Kidney tubule cell (primary cell): ENCODE measurements around the gene TTLL5.
"Not testable (repeated sequence)": the region's sequence is repeated elsewhere in the genome, so short reads cannot be mapped to it uniquely, and the experiment has no call there.

Source experiments
- DNase-seq: peaks from one replicate; pipeline ENCODE4 v3.0.0-alpha.2; 2018; ENCODE audit warnings: low spot score

The TTLL5 gene

GRCh38 chr14:75835156-75835725 lies 174.2 kb downstream of the TTLL5 start:
- DNase-seq, result no peak

GRCh38 chr14:75835737-75836136 lies 174.7 kb downstream of the TTLL5 start:
- no peak for DNase-seq

DNA sequence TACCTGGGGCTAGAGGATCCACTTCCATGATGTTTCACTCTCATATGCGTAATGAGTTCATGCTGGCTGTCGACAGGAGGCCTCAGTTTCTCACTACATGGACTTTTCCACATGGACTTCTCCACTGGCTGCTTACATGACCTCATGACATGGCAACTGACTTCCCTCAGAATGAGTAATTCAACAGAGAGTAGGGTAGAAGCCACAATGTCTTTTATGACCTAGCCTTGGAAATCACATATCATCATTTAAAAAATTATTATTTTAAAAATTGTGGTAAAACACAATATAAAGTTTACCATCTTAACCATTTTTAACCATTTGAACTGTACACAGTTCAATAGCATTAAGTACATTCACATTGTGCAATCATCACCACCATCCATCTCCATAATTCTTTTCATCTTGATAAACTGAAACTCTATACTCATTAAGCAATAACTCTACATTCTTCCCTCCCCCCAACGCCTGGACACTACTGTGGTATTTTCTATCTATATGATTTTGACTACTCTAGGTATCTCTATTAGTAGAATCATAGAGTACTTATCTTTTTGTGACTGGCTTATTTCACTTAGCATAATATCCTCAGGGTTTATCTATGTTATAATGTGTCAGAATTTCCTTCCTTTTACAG lies 176.2 kb downstream of the TTLL5 start:
- DNase-seq, result no peak

DNA sequence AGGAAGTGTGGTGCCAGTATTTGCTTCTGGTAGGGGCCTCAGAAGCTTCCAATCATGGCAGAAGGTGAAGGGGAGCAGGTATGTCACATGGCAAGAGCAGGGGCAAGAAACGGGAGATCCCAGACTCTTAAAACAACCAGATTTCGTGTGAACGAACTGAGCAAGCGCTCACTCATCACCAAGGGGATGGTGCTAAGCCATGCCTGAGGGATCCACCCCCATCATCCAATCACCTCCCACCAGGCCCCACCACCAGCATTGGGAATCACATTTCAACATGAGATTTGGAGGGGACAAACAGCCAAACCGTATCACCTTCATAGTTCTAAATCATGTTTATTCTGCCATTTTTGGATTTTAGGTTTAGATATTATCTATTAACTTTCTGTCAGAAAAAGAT lies 179.9 kb downstream of the TTLL5 start:
- DNase-seq, result no peak

DNA sequence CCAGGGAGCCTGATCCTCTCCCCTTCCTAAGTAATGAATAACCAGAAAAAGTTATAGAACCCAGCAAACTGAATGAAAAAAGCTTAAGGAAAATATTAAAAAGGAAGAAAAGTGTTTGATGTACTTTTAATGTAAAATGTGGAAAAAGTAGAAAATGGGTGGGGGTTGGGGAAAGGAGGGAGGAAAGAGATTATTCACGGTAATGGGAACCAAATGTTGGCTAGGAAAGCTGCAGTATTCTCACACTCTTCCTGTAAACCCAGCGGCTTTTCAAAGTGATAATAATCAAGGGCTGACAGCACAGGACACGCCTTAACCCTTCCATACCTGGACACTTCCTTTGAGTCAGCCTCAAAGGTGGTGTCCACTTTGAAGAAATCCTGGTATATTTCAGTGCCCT lies 181.5 kb downstream of the TTLL5 start:
- peak; percentile 14 for DNase-seq

- no peak for DNase-seq
Observed at GRCh38 chr14:75844486-75844885, 183.4 kb downstream of the TTLL5 start.

- no peak for DNase-seq
Observed at GRCh38 chr14:75845136-75845804, 184.2 kb downstream of the TTLL5 start.

GRCh38 chr14:75846694-75847093 lies 185.6 kb downstream of the TTLL5 start:
- not testable (repeated sequence) for DNase-seq

- DNase-seq, result no peak
Observed at GRCh38 chr14:75847584-75847983, 186.5 kb downstream of the TTLL5 start.

DNA sequence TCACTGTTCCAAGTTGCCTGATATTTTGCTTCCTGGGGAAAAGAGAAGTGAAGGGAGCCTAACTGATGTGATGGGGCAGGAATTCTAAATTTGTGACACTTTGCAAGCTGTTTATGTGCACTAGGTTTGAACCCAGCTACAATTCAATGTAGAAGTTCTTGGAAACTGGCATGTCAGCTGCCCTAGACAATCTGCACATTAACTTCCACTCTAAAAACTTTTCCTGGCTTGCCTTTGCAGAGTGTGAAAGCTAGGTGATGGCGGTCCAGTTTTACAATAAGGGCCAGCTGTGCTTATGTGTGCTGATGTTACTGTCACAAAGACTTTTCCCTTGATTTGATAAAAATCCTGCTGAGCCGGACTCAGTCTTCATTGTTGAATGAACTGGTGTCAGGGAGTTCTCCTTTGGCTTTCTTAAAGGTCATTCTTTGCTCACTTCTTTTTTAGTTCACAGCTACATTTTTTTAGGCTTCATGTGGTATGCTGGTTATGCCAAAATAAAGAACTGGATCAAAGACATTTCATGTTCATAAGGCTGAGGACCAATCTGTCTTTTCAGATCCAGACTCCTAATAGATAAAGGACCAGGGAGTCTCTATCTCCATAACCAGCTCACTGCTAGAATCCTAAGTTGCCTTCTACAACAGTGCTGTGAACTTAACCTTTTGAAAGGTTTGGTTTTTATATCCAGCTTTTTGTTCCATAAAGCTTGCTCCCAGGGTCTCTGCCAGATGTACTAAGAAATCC lies 187.3 kb downstream of the TTLL5 start:
- DNase-seq, result no peak

DNA sequence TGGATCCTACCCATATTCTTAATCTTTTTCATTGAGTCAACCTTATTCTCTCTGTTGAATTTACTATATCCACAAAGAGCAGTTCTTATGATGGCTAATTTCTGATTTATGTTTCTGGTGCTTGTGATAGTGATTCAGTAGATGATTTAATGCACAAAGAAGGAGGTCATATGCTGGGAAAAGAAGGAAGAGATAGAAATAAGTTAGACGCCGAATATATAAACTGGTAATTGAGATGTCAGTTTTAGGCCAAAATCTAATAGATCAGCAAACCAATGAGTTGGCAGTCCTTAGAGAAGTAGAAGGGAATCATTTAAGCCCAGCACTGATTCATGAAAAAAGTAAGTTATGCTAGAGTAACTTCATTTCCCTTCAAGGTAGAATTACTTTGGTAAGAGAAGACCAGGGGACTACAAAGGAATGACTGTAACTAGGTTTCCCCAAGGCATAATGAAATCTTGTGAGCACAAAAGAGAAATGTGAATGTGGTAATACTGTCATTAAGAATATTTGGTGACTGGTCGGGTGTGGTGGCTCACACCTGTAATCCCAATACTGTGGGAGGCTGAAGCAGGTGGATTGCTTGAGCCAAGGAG lies 188.4 kb downstream of the TTLL5 start:
- peak; percentile 46 for DNase-seq

DNA sequence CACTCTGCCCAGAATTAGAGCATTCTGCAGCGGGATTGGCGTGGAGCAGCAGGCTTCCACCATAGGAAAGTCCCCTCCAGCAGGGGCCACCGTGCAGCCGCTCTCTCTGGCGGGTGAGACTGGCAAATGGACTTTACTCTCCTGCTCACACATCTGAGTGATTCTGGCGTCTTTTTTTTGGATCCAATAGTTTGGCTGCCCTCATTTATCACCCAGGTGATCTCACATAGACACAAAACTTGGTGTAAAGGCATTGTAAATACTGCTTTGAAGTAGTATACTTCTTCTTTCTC lies 190.5 kb downstream of the TTLL5 start:
- no peak for DNase-seq

DNA sequence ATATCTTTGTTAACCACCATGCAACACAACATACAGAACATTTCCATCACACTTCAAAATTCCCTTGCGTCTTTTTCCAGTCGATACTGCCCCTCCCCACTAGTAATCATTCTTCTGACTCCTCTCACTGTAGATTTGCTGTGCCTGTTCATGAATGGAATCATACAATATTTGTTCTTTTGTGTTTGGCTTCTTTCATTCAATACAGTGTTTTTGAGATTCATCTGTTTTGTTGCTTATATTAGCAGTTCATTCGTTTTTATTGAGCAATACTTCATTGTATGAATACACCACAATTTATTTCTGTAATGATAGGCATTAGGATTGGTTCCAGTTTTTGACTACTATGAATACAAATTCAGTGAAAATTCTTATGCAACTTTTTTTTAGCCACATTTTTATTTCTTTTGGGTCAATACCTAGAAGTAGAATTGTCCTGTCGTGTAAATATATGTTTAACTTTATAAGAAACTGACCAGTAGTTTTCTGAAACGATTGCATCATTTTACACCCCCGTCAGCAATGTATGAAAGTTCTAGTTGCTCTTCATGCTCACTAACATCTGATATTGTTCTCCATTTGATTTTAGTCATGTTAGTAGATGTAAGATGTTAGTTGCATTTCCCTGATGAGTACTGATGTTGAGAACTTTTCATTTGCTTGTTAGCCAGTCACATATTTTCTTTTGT lies 193.2 kb downstream of the TTLL5 start:
- DNase-seq, result no peak

DNA sequence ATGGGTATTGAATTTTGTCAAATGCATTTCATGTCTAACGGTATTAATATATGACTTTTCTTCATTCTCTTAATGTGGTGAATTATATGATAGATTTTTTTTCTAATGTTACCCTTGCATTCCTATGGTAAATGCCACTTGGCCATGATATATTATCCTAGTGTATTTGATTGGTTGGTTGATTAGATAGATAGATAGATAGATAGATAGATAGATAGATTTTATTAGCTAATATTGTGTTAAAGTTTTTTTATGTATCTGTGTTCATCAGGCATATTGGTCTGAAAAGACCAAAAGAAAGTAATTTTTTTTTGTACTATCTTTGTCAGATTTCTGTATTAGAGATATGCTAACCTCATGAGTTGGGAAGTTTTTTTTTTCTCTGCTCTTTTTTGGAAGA lies 196.2 kb downstream of the TTLL5 start:
- no peak for DNase-seq

- no peak for DNase-seq
Observed at GRCh38 chr14:75858362-75858761, 197.3 kb downstream of the TTLL5 start.

DNA sequence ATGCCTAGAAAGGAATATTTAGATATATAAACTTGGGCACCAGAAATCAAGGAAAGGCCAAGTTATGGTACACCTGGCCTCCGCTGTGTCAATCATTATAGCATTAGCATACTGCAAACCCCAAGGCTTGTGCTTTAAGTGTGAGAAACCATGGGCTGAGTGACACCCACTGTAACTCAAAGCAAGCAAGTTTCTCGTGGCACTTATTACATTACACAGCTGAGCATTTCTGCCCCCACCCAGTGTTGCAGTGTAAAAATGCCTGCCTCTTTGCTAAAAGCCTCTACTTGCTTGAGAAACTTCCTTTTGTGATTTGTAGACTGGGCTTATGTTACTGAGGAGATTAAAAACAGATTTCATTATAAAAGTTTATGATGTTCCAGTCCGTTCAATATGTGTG lies 198.7 kb downstream of the TTLL5 start:
- no peak for DNase-seq

- no peak for DNase-seq
Observed at GRCh38 chr14:75860561-75861160, 199.6 kb downstream of the TTLL5 start.

GRCh38 chr14:75861161-75861621 lies 200.1 kb downstream of the TTLL5 start:
- peak; percentile 48 for DNase-seq

DNA sequence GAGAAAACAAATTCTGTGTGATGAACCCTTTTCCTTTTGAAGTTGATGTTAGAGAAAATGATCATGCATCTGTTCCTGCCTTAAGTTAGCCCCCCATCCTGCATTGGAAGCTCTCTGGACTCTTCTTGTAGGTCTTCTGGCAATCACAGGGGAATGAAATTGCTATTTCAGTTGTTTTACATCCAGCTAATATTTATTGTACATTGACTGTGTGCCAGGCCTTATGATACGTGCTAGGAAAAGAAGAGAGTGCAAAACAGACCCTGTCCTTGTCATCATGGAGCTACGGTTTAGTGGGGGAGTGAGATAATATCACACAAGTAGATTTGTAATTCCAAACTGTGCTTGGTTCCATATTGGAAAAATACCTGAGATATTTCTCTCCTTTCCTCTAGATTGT lies 202.2 kb downstream of the TTLL5 start:
- no peak for DNase-seq

GRCh38 chr14:75864352-75864751 lies 203.3 kb downstream of the TTLL5 start:
- peak; percentile 44 for DNase-seq

- DNase-seq, result no peak
Observed at GRCh38 chr14:75865531-75865930, 204.5 kb downstream of the TTLL5 start.

GRCh38 chr14:75866970-75867369 lies 205.9 kb downstream of the TTLL5 start:
- DNase-seq, result no peak
